Measurements from ENCODE around the gene NECTIN1.

Gene NECTIN1

DNA sequence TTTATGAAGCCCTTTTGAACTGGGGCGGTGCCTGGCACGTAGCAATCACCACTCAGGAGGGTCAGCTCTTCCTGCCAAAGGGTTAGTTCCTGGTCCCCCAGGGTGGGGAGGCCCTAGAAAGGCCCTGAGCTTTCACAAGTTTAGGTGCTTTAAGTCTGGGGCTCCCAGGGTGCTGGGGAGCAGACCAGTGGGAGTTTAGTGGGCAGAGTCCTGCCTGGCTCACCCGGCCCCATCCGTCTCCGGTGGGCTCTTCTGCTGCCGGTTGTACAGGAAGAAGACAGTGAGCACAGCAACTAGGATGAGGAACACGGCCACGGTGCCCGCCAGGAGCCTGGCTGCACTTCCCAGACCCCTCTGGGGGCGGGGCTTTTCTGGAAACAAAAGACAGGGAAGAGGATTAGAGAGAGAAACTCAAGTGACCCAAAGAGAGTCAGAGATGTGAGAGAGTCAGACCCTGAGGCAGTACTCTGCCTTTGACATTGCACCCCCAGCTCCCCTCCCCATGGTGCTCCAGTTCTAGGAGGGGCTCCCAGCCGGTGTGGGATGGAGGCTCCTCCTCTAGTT, 89.3 kb downstream of the NECTIN1 start:
- no peak for DNase-seq (ENCODE audit: low read depth)

DNA sequence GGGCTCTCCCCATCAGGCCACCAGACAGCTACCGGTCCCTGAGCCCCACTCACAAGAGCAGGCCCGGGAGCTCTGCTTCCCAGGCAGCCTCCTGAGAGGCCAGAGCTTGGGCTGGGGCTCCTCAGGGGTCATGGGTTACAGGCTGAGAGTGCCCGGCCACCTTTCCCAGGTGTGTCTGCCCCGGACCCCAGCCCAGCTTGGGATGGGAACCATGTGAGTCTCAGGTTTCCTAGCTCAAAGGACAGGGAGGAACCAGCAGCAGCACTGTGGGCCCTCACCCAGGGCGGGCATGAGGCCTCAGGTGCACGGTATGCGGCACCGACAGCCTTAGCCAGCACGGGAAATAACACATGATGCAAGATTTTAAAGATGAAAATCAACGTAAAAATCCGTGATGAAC, 90.1 kb downstream of the NECTIN1 start:
- no peak for DNase-seq (ENCODE audit: low read depth)

DNA sequence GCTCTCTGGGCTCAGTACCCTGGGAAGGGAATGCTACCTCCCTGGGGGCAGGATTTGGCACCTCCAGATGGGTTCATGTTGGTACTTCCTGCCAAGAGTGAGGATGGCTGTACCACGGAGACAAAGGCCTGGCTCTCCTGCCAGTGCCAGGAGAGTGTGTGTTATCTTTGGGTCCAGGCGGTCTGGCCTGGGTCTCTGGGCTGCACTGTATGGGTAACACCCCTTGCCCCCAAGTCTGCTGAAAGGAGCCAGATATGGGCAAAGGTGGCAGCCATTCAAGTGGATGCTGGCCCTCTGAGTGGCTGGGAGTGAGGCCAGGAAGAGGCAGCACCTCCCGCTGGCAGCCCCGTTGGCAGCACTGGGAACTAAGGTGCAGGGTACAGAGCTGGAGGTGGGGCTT, 91.5 kb downstream of the NECTIN1 start:
- DNase-seq (ENCODE audit: low read depth): no peak

DNA sequence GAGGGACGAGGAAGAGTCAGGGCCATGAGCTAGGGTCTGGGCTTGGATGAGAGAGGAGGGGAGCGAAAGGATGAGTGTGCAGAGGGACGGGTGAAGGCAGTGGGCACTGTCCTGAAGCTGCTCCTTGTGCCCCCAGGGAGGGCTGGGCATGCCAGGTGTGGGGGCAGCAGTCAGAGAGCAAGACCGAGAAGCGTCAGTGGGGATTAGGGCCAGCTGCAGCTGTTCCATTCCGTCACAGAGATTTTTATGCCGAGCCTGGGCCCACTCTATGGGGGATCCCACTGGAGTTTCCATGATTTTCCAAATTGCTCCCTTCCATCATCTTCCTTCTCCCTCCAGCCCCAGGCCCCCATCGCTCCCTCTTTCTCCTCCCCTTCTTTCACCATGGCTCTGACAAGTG, 93.2 kb downstream of the NECTIN1 start:
- DNase-seq (ENCODE audit: low read depth): no peak

DNA sequence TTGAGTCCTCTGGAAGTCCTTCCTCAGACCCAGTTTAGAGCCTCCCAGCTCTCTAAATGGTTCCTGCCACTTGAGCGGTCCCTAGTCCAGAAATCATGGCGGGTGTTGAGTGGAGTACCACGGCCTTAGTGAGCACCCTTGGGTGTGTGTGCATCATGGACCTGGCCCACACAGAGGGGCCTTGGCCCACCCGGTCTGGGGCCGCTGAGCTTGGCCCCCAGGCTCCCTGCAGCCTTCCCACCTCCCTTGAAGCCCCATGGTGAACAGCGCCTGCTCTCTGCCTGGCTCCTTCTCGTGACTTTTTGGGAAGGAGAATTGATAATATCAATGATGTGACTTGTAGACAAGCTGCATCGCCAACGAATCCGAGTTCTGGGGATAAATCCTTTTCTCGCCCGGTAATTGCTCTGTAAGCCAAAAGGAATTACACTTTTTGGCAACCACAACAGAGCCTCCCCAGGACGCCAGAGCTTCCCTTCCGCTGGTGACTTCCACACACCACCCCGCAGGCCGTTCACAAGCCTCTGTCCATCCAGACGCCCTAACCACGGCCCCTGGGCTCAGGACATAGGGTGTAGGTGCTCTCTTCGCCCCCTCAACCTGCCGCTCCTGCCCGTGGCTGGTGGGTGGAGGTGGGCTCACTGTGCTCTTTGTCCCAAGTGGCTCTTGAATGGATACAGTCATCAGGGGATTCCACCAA, 93.8 kb downstream of the NECTIN1 start:
- no peak for DNase-seq (ENCODE audit: low read depth)

DNA sequence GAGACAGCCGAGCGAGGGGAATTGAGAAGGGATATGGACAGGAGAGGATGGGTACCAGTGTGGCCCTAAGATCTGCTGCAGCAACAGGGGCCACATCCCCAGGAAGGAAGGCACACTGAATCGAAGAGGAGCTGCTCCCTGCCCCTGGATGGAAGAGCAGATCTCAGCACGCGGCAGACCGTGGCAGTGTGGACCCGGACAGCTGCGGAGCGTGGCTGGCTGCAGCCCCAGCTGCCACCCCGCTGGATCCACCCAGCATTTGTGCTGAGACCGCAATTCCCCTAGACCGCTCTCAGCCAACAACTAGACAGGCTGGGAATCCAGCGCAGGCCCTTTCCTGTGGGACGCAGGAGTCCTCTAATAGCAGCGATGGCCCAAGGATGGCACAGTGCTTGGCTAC, 94.7 kb downstream of the NECTIN1 start:
- DNase-seq (ENCODE audit: low read depth): no peak

DNA sequence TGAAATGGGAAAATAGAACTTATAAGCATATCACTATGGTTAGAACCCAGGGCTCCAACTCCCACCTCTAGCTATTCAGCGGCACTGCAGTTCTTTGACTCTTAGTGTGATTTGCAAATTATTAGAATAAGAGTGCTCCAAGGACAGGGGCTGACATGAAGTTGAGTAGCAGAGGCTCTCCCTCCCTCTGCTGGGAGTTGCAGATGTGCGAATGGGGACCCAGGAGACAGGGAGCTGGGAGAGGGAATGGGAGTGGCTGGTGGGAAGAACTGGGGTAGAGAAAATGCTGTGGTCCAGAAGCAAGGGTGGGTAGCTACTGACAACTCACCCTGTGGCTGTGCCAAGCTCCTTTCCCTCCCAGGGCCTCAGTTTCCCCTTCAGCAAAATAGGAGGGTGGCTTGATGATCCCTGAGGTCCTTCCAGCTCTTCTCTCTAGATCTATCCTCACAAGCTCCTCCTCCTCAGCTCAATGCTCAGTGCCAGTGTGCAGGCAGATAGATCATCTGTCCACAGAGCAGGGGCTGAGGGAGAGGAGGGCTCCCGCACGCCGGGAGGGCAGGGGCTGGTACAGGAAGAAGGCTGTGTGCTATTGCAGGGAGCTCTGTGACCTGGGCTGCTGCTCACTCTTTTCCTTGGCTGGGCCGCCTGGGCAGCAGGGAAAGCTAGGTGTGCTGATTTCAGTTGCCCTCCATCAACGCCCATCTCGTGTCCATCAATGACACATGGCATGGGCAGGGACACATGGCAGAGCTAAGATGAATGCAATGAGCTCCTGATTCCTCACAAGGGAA, 99.0 kb downstream of the NECTIN1 start:
- DNase-seq (ENCODE audit: low read depth): no peak

DNA sequence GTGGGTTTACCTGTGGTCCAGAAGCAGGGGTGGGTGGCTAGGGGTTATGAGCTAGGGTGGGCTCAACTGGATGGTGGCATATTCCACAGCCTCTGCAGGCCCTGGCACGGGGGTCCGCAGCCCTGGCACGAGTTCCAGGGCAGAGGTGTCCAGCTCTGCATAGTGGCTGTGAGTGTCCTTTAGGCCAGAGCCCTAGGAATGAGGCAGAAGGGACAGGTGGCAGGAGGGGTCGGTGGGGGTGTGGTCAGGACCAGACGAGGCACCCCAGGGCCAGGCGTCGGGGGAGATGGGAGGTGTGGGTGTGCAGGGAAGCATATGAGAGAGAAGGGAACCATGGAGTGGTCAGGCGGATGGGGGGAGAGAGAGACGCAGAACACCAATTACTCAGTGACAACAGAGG, 99.9 kb downstream of the NECTIN1 start:
- DNase-seq (ENCODE audit: low read depth): no peak

DNA sequence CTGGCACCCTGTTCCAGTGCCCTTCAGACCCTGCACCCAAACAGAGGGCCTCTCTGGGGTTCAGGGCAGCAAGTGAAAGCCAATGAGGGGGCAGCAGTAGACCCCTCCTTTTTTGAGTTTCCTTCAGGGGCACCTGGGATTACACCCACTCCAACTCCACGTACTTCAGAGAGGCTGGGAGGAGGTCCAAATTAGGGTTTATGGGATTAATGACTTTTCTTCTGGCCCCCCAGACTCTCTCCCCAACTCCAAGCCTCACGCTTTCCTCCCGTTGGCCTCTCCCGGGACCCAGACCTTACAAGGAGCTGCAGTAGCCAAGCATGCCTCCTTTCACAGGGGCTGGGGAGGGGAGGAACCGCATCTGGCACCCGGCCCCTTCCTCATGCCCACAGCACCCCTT, 101.7 kb downstream of the NECTIN1 start:
- DNase-seq (ENCODE audit: low read depth): no peak

DNA sequence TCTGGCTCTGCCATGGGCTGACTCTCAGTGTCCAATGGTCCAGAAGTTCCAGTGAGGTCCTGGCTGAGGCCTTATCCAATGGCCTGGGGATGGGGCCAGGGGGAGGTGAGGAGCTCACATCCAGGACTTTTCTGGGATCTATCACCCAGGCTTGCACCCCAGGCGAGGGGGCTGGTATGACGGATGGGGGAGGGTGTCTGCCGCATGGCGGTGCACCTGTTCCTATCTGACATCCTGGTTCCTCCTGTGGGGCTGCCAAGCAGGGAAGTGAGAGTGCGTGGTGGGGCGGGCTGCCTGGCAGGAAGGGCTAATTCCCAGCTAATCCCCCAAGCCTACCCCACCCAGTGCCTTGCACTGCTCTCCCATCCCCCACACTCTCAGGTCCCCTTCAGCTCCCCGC, 102.1 kb downstream of the NECTIN1 start:
- DNase-seq (ENCODE audit: low read depth): no peak

DNA sequence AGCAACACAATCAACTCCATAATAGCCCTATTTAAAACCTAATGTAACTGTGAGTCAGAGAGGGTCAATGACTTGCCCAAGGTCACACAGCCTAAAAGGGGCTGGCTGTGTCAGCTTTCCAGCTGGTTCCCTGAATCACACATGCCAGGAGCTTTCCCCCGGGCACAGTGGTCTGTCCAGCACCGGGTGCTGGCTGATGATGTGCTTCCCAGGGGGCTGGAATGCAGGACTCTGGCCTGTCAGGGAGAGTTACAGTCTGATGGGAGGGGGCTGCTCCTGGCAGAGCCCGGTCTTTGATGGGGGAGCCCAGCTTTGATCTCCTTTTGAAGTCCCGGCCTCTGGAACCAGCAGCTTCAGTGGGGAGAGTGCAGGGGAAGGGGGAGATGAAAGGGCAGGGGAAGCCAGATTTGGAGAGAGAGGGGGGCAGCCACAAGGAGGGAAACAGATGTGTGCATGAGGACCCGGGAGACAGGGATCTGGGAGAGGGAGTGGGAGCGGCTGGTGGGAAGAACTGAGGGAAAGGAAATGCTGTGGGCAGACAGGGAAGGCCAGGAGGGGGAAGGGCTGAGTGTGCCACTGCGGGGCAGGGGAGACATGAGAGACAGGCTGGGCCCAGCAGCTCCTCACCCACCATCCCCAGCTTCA, 102.7 kb downstream of the NECTIN1 start:
- DNase-seq (ENCODE audit: low read depth): no peak

DNA sequence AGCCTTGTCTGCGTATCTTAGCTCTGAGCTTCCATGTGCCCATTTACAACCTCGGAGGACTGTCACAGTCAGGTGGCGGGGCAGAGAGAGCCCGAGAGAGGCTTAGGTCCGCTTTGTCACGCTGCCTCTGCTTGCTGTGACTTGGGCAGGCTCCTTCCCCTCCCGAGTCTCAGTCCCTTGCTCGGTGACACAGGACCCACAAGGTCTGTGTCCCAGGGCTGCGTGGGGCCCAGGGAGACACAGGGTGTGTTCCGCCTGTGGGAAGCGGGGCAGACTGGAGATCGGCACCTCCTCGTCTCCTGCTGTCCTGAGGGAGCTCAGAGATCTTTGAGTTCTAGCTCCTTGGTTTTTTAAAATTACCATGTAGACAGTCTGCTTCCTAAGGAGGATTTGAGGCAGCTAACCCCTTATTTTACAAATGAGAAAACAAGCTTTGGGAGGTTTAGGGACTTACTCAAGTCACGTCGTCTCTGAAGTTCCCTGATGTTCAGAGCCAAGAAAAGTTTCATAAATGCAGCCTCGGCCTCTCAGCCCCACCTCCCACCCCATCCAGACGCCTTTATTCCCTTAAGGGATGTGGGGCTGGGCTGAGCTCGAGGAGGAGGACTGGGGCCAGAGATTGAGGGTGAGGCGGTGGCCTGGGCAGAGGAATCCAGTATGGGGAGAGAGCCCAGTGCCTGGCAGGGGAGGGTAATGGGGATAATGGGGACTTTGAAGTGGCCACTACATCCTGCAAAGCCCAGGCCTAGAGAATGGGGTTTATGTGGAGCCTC, 103.6 kb downstream of the NECTIN1 start:
- no peak for DNase-seq (ENCODE audit: low read depth)

DNA sequence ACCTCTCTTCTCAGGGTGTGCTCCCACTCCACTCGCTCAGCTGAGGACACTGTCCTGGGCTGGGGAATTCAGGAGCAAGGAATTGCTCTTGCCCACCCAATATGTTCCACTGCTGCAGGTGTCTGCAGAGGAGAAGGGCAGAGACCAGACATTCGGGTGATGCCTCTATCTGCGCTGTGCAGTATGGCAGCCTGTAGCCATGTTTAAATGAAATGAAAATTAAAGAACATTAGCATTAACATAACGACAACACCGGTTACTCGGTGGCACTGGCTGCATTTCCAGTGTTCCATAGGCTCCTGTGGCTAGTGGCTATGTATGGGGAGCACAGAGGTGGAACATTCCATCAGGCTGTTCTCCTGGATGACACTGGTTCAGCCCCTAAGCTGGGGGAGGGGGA, 104.4 kb downstream of the NECTIN1 start:
- no peak for DNase-seq (ENCODE audit: low read depth)

DNA sequence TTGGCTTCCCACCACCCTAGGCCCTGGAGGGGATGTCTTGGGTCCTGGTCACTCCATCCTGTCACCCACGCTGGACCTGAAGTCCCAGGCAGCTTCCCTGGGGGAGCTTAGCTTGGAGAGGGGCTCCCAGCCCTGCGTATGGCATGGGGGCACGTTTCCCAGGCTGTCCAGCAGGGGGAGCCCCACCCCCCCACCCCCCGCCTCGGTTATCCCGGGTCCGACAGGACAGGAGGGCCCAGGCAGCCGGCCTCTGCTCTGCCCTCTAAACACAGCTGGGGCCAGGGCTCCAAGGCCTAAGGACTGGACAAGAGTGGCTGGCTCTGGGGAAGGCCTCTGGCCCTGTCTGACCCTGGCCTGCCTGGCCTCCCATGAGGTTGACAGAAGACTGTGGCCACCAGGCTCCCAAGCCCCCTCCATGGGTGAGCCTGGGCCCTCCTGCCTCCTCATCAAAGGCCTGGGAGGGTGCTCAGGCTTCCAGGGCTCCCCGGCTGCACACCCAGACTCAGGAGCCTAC, 104.8 kb downstream of the NECTIN1 start:
- DNase-seq (ENCODE audit: low read depth): no peak

DNA sequence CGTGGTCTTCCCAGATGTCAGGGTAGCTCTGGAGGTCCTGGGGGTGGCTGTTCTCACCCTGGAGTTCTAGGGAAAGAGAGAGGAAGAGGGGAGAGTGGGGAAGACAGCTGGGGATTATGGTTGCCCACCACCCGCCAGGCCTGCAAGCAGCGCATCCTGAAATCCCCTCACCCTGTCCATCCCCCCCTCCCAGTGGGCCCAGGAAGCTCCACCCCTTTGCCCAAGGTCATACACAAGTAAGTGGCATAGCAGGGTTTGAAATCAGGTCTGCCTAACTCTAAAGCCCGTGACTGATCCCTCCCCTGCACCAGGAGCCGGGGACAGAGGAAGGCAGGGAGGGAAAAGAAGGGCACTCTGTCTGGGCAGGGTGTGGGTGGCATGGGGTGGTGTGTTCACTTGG, 105.3 kb downstream of the NECTIN1 start:
- no peak for DNase-seq (ENCODE audit: low read depth)

DNA sequence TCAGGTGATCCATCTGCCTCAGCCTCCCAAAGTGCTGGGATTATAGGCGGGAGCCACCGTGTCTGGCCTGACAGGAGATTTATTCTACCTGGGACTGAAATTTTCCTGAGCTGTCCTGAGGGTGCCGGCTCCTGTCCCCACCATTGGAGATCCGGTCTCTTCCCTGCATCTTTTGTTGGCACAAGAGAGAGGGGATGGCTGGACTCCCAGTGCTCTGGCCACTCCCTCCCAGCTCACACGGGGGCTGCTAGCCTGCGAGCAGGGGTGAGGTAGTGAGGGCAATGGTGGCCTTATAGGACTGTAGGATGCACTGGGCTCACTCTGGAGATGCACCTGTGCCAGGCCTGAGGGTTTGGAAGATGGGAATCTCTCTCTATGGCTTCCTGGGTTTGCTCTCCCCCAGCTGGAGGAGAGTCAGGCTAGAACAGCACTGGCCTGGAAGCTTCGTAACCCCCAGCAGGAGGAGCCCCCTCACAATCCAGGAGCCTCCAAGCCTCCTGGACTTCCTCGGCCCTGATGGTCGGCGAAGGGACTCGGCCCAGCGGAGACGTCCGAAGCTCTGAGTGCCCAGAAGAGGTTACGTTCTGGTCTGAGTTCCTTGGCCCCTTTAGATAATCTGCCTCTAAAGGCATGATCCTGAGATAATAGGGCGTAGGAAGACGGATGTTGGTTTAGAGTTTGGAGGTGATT, 106.4 kb downstream of the NECTIN1 start:
- no peak for DNase-seq (ENCODE audit: low read depth)

DNA sequence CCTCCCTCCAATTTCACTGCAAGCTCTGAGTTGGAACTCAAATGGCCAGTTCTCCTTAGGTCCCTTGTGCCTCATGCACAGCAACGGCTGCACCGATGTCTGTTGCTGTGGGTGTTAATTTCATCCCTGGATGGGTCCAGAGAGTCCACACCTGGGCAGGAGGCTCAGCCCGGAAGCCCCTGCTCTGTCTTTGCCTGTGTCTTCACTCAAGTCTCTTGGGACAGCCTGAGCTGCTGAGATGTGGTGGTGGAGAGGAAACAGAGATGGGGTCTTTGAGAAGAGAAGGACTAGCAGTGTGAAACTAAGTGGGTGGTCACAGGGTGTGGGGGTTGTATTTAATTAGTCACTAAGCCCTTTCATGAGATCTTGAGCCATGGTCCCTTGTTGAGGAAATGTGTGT, 109.3 kb downstream of the NECTIN1 start:
- DNase-seq (ENCODE audit: low read depth): no peak

DNA sequence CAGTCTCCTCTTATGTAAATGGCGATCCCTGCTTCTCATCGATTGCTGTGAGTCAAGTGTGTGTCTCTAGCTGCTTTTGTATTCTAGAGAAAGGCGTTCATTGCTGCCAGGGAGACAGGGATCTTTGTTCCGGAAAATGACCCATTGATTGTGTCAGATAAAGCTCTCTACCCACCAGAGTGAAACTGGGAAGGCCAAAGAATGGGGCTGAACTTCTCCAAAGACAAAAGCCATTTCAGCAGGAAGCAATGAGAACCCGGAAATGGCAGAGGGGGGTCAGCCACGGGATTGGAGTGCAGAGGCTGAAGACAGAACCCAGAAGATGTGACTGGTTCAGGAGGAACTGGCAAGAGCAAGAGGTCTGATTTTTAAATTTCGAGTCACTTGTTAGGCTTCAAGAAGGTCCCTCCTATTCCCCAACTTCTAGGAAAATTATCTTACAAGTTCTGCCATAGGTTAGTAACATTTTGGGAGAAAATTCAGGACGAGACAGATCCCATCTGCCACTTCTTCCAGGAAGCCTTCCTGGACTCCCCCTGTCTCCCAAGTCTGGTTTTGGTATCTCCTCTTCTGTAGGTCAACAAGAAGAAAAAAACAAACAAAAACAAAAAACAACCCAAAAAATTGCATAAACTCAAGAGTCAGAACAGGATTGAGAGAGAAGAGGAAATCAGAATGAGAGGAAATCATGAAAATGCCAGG, 110.6 kb downstream of the NECTIN1 start:
- DNase-seq (ENCODE audit: low read depth): no peak

DNA sequence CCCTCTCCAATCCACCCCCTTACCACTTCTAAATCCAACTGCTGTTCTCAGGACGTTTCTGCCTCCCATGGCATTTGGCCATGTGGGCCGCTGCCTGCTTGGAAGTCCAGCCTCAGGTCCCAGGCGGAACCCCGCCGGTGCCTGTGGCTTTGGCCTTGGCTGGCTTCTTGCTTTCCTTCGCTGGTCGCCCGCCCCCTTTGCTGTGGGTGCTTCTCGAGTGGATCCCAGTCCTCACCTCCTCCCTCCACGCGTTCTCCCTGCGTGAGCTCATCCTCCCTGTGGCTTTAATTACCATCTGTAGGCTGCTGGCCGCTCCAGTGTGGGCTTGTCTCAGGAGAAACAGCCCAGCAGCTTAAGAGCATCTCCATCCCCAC, 111.7 kb downstream of the NECTIN1 start:
- DNase-seq (ENCODE audit: low read depth): no peak

DNA sequence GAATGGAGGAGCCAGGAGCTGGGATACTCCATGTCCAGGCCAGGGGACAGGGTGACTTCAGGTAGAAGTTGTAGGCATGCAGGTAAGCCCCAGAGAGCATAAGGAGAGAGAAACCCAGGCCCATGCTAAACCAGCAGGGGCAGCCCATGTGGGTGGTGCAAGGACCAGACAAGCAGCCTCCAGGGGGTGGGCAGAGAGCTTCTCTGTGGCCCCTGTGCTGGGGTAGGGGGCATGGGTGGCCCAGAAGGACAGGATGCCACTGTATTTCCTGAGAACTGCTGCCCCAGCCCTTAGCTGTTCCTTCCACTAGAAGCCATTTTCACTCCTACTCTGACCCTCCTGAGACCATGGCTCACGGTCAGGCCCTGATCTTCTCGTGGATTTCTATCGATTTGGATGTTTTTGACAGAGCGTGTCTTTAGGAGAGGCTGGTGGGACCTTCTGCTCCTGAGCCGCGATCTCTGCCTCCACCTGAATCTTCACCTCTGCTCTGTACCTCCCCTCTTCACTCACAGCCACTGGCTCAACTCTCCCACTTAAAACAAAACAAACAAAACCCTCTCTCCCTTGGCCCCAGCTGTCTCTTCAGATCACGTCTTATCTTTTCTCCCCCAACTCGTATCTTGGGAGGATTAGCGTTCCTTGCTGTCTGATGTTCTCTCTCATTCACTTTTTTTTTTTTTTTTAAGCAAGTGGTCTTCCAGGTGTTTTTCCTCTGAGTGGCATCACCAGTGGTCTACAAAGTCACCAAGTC, 112.2 kb downstream of the NECTIN1 start:
- DNase-seq (ENCODE audit: low read depth): no peak
